Skeletal muscle cell (primary cell): ENCODE measurements around the gene PEX16.

Experiments used
- DNase-seq: peaks from one replicate; pipeline ENCODE4 v3.0.0-alpha.2; 2010; ENCODE audit warnings: low read depth
- H3K4me3 ChIP-seq: 2 replicates; pipeline ENCODE4 v1.5.1; 2011; ENCODE audit warnings: low read depth, mild to moderate bottlenecking, control low read depth, low read length, moderate library complexity

The PEX16 gene

GRCh38 chr11:45917623-45918330 is at the start of gene PEX16:
Gene PEX16 (minus strand): TSS chr11:45917877. CDS start chr11:45917811, 66 bp downstream.
- peak; percentile 99 for DNase-seq

GRCh38 chr11:45964911-45965389 is 47.3 kb upstream of the PEX16 start:
- H3K4me3 ChIP-seq: no peak overlapping the region
- DNase-seq: no peak

More at GRCh38 chr11:45917623-45918330, at the start of gene PEX16:
- peak within 1 kb of the TSS; percentile 99 for H3K4me3 ChIP-seq

GRCh38 chr11:45961751-45962240 is 44.1 kb upstream of the PEX16 start:
- H3K4me3 ChIP-seq: no peak overlapping the region
- no peak for DNase-seq

- H3K4me3 ChIP-seq: no peak overlapping the region
- DNase-seq: no peak
These were observed 42.9 kb upstream of the PEX16 start for GRCh38 chr11:45960387-45961095.

GRCh38 chr11:45959851-45960250 is 42.2 kb upstream of the PEX16 start:
- H3K4me3 ChIP-seq: no peak overlapping the region
- no peak for DNase-seq

- no peak for DNase-seq
- H3K4me3 ChIP-seq: no peak overlapping the region
These were observed 32.3 kb upstream of the PEX16 start for GRCh38 chr11:45949992-45950407.

GRCh38 chr11:45948356-45948755 is 30.7 kb upstream of the PEX16 start:
- H3K4me3 ChIP-seq: no peak overlapping the region
- DNase-seq: no peak

GRCh38 chr11:45947885-45948284 is 30.2 kb upstream of the PEX16 start:
- no peak for DNase-seq
- H3K4me3 ChIP-seq: no peak overlapping the region

GRCh38 chr11:45945397-45945999 is 27.8 kb upstream of the PEX16 start:
- no peak for DNase-seq

GRCh38 chr11:45942381-45942780 is 24.7 kb upstream of the PEX16 start:
- no peak overlapping the region for H3K4me3 ChIP-seq
- no peak for DNase-seq

More at GRCh38 chr11:45945397-45945999, 27.8 kb upstream of the PEX16 start:
- H3K4me3 ChIP-seq: no peak overlapping the region

GRCh38 chr11:45941285-45941684 is 23.6 kb upstream of the PEX16 start:
- DNase-seq: no peak
- no peak overlapping the region for H3K4me3 ChIP-seq

- DNase-seq: no peak
- no peak overlapping the region for H3K4me3 ChIP-seq
These were observed 22.2 kb upstream of the PEX16 start for GRCh38 chr11:45939836-45940235.

GRCh38 chr11:45937916-45938315 is 20.2 kb upstream of the PEX16 start:
- DNase-seq: no peak
- H3K4me3 ChIP-seq: no peak overlapping the region

GRCh38 chr11:45936511-45937054 is 18.9 kb upstream of the PEX16 start:
- no peak for DNase-seq
- H3K4me3 ChIP-seq: no peak overlapping the region

- H3K4me3 ChIP-seq: no peak overlapping the region
- DNase-seq: no peak
These were observed 17.8 kb upstream of the PEX16 start for GRCh38 chr11:45935349-45936064.

- DNase-seq: no peak
- no peak overlapping the region for H3K4me3 ChIP-seq
These were observed 17.1 kb upstream of the PEX16 start for GRCh38 chr11:45934580-45935318.

- no peak overlapping the region for H3K4me3 ChIP-seq
- no peak for DNase-seq
These were observed 16.3 kb upstream of the PEX16 start for GRCh38 chr11:45933846-45934579.
